Uterus (tissue), 4 donors: ENCODE data around the gene MITF. TPM values are rescaled to one million over a fixed set of nuclear protein-coding genes. Genes with fewer than 3 reads are reported as not detected.

Experiments used
- DNase-seq, 2 donors: peaks; one replicate each; pipeline ENCODE4 v3.0.0-alpha.2; 2019 to 2020
- H3K27ac ChIP-seq, 2 donors: fragments of 200-600 bp; sonication (generic); 1 replicate in 1 of 2; 2 replicates in 1 of 2; pipeline ENCODE4 v1.5.1; 2016 to 2018
- H3K27me3 ChIP-seq, 2 donors: fragments of 200-600 bp; sonication (generic); one replicate each; pipeline ENCODE4 v1.5.1; 2018 to 2019; ENCODE audit warnings: control low read depth in 1 of 2
- H3K36me3 ChIP-seq, 2 donors: fragments of 200-600 bp; sonication (generic); one replicate each; pipeline ENCODE4 v1.5.1; 2019; ENCODE audit warnings: control low read depth in 1 of 2
- H3K4me1 ChIP-seq, 2 donors: fragments of 200-600 bp; sonication (generic); one replicate each; pipeline ENCODE4 v1.5.1; 2018 to 2019; ENCODE audit warnings: control low read depth in 1 of 2
- H3K4me3 ChIP-seq, 2 donors: fragments of 200-600 bp; sonication (generic); 1 replicate in 1 of 2; 2 replicates in 1 of 2; pipeline ENCODE4 v1.5.1; 2018 to 2019; ENCODE audit warnings: mild to moderate bottlenecking in 1 of 2
- H3K9me3 ChIP-seq, 2 donors: fragments of 200-600 bp; sonication (generic); one replicate each; pipeline ENCODE4 v1.5.1; 2019; ENCODE audit warnings: control low read depth in 1 of 2
- CTCF ChIP-seq, 4 experiments: fragments of 200-600 bp in 2 of 4; fragments of 450-650 bp in 2 of 4; sonication (generic) in 2 of 4; IDR thresholded peaks; one replicate each; pipeline ENCODE4 v1.5.1; 2016 to 2019; ENCODE audit warnings: antibody characterized with exemption in 4 of 4, mild to moderate bottlenecking in 2 of 4, moderate library complexity in 1 of 4
- POLR2A ChIP-seq, 2 donors: fragments of 450-650 bp; IDR thresholded peaks; one replicate each; pipeline ENCODE4 v1.6.1; 2016; ENCODE audit warnings: antibody characterized with exemption in 2 of 2, mild to moderate bottlenecking in 1 of 2, moderate library complexity in 1 of 2
- intact Hi-C: fragments of 100-400 bp; cut with DNase I; formaldehyde crosslinking; loops from one replicate; pipeline ENCODE4 v1.15.1; 2023; ENCODE audit warnings: low total_unique reads
- total RNA-seq, 4 donors: library from RNA; depleted of rRNA in 3 of 4; stranded (reverse); fragments of >200 nt in 3 of 4; gene quantifications; one replicate each; pipeline versions ENCODE4 v1.1.0 to v1.2.4, GENCODE V29; 2014 to 2023
- donor health status: DM: yes; HTN: yes; CAD: no.

The MITF gene
- total RNA-seq, 4 donors from 2014 or later: 18.2 to 66.0 (median 52.6) TPM

GRCh38 chr3:69700949-69701348, 38.3 kb upstream of the MITF start:
- no peaks in the 10 kb centered on the region for H3K36me3 ChIP-seq
- TF ChIP-seq POLR2A (IDR thresholded peaks at IDR 0.05) (no peak), CTCF (IDR thresholded peaks at IDR 0.05) (no peak)
- intact Hi-C loops: no loop called here

GRCh38 chr3:69710153-69710977, 28.9 kb upstream of the MITF start:
- intact Hi-C loops: no loop called here
- H3K27me3 ChIP-seq: no peaks in the 10 kb centered on the region
- TF ChIP-seq CTCF (IDR thresholded peaks at IDR 0.05): no peak
- no peak for TF ChIP-seq POLR2A (IDR thresholded peaks at IDR 0.05)
- no peak for DNase-seq
- no peak overlapping the region for H3K4me3 ChIP-seq
- H3K4me1 ChIP-seq: no peaks in the 10 kb centered on the region
- H3K9me3 ChIP-seq: no peaks in the 10 kb centered on the region
- no peak overlapping the region for H3K27ac ChIP-seq
- H3K36me3 ChIP-seq: no peaks in the 10 kb centered on the region

More at GRCh38 chr3:69700949-69701348, 38.3 kb upstream of the MITF start:
- no peak overlapping the region for H3K27ac ChIP-seq
- no peak for DNase-seq
- no peaks in the 10 kb centered on the region for H3K27me3 ChIP-seq
- no peak overlapping the region for H3K4me3 ChIP-seq
- H3K4me1 ChIP-seq: no peaks in the 10 kb centered on the region
- H3K9me3 ChIP-seq: no peaks in the 10 kb centered on the region

- Histone ChIP-seq H3K4me1 (no peaks in the 10 kb centered on the region), H3K36me3 (no peaks in the 10 kb centered on the region), H3K27ac (no peak overlapping the region), H3K27me3 (no peaks in the 10 kb centered on the region), H3K9me3 (no peaks in the 10 kb centered on the region), H3K4me3 (no peak overlapping the region)
- intact Hi-C loops: no loop called here
- TF ChIP-seq POLR2A (IDR thresholded peaks at IDR 0.05) (no peak), CTCF (IDR thresholded peaks at IDR 0.05) (no peak)
- DNase-seq: peak in 1 of 2 donors; percentile 34
Observed at GRCh38 chr3:69712269-69712668, 27.0 kb upstream of the MITF start.

GRCh38 chr3:69712933-69713332, 26.3 kb upstream of the MITF start:
- intact Hi-C loops: no loop called here
- H3K27ac ChIP-seq: no peak overlapping the region
- H3K4me3 ChIP-seq: no peak overlapping the region
- no peak for DNase-seq
- TF ChIP-seq CTCF (IDR thresholded peaks at IDR 0.05) (no peak), POLR2A (IDR thresholded peaks at IDR 0.05) (no peak)
- H3K4me1 ChIP-seq: no peaks in the 10 kb centered on the region
- H3K9me3 ChIP-seq: no peaks in the 10 kb centered on the region
- no peaks in the 10 kb centered on the region for H3K36me3 ChIP-seq
- no peaks in the 10 kb centered on the region for H3K27me3 ChIP-seq

- Histone ChIP-seq H3K4me1 (no peaks in the 10 kb centered on the region), H3K9me3 (no peaks in the 10 kb centered on the region), H3K4me3 (no peak overlapping the region), H3K27me3 (no peaks in the 10 kb centered on the region), H3K36me3 (no peaks in the 10 kb centered on the region), H3K27ac (no peak overlapping the region)
- intact Hi-C loops: no loop called here
- no peak for DNase-seq
- no peak for TF ChIP-seq CTCF (IDR thresholded peaks at IDR 0.05)
- no peak for TF ChIP-seq POLR2A (IDR thresholded peaks at IDR 0.05)
Observed at GRCh38 chr3:69715204-69715603, 24.1 kb upstream of the MITF start.
